Frontal cortex (tissue), 4 donors: Measurements from ENCODE around the gene NCKAP5. TPM values are rescaled to one million over a fixed set of nuclear protein-coding genes. Genes with fewer than 3 reads are reported as not detected.

Source experiments
- DNase-seq, 2 donors: peaks; one replicate each; pipeline ENCODE4 v3.0.0; 2012; ENCODE audit warnings: low spot score in 2 of 2
- FAIRE-seq: peaks from 2 replicates; lab custom pipeline; 2012; peaks lifted over from hg19 to GRCh38; lab: Jason Lieb, UNC
- total RNA-seq: library from RNA; depleted of rRNA; stranded (reverse); fragments of >200 nt; gene quantifications from one replicate; pipeline ENCODE4 v1.2.3, GENCODE V29; 2014
- donor health status: control.
- donor health status: control.
- donor health status: control.

NCKAP5 gene
- total RNA-seq, 1 donor from 2014 or later: 9.0 TPM

DNA sequence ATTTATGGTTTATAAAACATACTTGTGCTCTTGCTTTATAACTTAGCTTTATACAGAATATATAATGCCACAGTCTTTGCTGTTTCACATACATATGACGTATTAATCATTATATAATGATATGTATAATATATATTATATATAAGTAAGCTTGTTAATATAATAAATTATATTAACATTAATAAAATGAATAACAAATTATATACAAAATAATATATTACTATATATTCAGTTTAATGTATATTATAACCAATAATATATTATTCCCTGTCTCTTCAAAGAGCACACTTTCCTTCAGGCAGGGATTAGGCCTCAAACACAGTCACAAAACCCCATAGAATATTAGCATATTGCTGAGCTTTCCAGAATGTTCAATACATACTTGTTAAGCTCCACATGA lies 427.6 kb downstream of the NCKAP5 start:
- FAIRE-seq: peak; percentile 67

DNA sequence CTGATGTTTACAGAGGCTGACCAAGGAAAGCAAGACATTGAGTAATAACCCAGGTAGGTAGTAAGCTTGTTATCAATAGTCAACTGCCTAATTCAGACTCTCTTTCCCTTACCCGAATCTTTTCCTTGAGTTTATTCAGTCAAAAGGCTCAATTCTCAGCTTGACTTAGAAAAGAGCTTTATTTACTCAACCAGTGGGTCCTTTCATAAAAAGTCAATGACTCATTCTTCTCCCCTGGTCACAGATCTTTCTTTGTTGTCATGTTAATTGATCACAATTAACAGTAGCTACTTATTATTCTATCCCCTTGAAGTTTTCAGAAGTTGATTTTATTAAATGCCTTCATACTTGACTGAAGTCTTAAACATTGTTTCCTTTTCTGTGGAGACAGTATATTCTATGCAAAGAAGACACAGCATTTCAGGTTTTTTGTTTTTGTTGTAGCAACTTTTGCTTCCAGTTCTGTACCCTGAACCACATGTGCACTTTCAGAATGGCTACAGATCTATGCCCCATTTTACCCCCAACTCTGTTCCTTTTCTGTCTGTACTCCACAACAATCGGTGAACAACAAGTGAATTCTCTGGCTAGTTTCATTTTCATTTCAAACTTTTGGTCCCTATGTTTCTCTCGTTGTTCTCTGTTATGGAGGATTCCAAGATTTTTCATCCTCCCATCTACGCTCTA lies 428.3 kb downstream of the NCKAP5 start:
- FAIRE-seq: no peak

More for the DNA sequence above, 427.6 kb downstream of the NCKAP5 start:
- no peak for DNase-seq

DNA sequence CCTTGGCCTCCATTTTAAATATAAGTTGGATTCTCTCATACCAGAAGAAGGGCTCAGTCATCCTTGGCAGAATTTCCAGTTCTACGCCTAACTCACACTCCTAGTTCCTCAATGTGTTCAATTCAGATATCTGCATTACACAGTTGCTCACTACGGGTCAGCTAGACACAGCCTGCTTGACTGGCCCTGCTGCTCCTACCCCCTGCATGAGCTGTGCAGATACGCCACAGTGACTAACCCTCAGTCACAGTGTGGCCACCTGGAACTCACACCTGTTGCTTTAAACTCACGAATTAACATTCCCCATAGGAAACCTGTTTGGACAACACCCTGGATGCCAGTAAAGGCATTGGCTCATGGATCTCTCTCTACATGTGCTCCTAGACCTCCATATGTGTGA lies 429.6 kb downstream of the NCKAP5 start:
- DNase-seq (no peak), FAIRE-seq (no peak)

More for the DNA sequence above, 428.3 kb downstream of the NCKAP5 start:
- no peak for DNase-seq

DNA sequence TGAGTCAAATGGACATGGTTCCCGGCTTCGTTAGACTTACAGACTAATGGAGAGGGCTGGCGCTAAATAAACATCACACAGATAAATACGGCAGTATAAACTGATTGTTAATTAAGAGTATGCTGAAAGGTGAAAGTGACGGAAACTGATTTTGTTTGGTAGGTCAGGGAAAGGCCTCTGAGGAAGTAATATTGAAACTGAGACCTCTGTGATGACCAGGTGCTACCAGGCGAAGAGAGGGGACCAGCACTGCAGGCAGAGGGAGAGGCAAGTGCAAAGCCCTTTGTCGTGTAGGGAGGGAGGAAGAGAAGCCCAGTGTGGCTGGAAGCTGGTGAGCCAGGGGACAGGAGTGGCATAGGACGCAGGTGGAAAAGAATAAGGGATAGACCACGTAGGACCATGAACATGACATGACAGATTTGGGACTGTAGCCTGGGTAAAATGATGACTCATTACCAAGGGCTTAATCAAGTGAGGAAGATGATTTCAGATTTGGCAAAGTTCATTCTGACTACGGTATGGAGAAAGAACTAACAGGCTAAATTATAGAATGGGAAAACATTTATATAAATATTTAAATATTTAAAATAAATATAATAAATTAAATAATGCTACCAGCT lies 433.1 kb downstream of the NCKAP5 start:
- FAIRE-seq (no peak), DNase-seq (no peak)

DNA sequence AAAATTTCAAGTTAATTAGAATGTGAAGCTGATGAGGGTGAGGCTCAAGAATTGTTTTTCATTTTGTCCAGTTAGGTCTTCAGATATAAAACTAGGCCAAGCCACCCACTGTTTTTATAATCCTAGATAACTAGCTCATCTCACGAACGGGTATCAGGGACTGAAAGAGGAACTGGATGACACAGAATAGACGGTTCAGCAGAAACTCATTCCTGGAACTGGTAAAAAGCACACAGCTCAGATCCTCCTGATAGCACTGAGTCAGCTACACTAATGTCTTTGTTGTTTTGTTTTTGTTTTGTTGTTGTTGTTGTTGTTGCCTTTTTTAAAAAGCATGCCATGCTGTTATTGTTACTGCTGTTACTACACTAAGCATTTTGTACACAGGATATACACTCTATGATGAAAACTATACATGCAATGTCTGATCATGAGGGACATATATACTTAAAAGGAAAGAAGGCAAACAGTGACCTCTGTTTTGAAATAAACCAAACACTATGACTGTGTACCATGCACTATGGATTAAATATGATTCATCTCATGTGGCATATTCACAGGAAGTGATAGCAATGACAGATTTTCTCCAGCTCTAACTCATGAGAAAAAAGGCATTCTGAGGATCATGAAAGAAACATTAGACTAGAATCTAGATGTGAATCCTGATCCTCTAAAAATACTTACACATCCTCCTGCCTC lies 437.6 kb downstream of the NCKAP5 start:
- DNase-seq (no peak), FAIRE-seq (no peak)

DNA sequence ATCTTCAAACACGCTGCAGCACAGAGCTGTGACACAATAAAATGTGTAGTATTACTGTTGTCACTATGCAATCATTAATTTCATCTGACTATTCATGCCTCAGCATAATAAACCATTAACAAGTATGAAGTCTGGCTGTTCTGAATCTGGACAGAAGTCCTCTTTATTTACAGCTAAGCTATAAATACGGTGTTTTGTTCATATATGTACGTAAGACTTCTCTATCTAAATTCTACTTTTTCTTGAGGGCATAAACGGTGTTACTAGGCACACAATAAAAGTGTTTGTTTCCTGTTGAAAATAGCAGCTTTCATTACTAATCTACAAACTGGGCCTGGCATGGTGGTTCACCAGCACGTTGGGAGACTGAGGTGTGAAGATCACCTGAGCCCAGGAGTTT lies 443.8 kb downstream of the NCKAP5 start:
- FAIRE-seq (no peak), DNase-seq (no peak)

DNA sequence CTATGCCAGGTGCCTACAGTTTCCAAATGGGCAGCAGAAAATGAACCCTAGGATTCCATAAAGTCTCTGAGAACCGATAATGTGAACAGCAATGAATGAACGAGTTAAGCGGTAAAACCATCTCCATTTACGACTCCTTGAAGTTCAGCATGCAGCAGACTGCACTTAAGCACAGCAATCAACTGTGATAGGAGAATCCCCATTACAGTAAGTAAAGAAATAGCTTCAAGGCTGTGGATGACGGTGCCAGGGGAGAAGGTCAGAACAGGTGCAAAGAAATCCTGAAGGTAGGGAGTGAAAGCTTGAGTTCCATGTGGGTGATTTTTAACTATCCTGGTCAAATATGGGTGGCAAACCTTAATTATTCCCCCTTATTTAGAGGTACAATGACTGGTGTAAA lies 444.4 kb downstream of the NCKAP5 start:
- FAIRE-seq (no peak), DNase-seq (no peak)

DNA sequence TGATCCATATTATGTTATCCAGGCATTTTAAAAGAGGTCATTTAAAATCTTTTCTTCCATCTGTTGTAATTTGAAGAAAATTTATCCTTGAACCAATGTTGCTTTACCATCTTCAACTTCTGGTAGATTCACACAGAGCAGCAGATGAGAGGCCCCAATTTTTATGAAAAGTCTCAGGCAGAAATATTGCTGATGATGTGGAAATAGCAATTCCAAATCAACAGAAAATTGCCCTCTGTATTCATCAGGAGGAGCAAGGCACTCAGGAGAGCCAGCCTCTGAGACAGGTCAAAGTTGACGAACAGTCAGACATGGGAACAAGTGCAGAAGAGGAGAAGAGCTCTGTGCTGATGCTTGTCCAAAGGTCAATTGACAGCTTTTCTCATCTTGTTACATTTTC lies 444.9 kb downstream of the NCKAP5 start:
- FAIRE-seq (no peak), DNase-seq (no peak)

DNA sequence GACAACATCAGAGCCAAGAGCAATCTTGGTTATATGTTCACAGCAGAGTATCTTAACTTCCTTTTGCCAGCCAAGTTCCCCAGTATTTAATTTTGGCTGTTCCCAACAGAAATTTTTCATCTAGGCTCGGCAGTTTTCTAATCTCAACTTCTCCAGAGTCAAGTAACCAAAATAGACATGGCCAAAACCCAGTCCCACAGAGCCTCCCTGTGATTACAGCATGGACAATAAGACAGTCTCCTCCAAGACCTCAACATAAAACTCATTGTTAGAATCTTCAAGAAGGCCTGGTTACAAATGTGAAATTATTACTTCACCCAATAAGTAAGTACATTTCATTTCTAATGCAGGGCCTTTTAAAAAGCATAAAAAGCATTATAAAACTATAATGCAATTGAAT lies 445.7 kb downstream of the NCKAP5 start:
- DNase-seq: no peak

DNA sequence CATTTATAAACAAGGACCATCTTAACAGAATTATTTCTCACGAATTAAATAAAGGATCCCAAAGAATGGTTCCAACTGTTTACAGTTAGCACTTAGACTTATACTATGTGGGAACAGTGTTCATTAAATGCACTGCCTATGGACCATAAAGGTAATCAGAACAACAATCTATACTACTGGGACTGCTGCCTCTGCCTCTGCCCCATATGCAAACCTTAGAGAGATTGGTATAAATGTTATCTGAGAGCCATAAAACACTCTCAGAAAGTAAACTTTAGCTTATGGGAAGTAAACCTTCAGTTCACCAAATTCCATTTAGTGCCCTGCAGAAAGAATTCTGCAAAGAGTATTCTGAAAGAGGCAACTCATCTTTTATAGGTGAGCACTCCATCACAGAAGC lies 448.0 kb downstream of the NCKAP5 start:
- no peak for FAIRE-seq
- no peak for DNase-seq

More for the DNA sequence above, 445.7 kb downstream of the NCKAP5 start:
- no peak for FAIRE-seq

DNA sequence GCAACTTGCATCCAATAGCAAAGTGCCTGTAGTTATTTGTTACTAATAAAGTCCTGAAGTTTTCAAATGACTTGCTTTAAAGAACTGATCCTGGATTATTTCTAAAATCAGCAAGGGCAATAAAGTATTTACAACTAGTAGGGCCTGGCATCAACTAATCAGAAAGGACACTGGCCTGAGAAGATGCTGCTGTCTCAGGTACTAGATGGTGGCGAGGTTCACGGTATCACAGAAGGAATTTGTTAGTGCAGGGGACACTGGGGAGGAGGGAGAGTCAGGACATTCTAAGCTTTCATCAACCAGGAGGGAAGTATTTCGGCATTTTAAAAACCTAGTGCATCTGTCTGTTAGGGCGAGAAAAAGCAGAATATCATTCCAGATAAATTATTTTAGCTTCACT lies 458.1 kb downstream of the NCKAP5 start:
- FAIRE-seq (no peak), DNase-seq (no peak)

DNA sequence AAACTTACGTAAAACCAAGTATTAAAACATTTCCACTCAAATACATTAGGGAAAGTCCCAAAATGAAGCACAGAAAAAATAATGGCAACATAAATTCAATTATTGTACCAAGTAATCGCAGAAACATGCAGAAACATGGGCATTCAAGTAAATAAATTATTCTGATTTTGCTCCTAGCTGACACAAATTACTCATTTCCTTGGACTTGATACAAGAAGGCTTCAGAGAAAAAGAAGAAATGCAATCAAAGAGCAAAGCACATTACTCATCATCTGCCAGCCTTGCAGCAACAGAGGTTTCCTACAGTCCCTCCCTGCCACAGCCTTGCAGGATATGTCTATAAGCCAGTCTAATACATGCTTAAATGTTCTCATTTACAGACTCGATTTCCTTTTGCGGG lies 458.5 kb downstream of the NCKAP5 start:
- DNase-seq (no peak), FAIRE-seq (no peak)

DNA sequence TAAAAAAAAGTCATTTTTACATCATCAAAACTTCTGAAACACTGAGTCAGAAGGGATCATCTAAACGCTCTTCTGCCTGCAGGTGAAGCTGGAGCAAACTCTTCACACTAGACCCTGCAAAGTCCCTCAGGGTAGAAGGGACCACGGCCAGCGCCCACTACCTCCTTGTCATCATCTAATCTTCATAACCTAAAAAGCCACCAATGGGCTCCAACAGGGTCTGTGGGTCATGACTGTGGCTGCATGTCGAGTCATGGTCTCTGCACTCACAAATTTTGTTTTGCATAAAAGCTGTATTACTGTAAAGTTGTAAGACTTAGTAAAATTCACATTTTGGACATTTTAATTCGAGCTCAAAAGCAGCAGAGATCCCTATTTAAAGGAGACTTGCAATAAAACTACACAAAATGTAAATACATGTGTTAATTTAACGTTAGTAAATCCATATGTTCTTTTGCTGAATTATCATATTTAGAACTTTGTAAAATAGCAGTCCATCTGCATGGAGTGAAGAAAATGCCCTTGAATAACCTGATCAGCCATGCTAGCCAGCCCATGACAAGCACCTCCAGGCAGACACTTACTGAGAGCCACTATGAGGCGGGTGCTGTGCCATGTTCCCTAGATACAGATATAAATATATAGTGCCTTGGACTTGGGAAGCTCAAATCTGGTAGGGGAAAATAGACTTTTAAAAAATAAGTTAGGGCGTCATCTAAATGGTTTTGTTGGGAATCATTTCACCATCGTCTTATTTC lies 461.0 kb downstream of the NCKAP5 start:
- DNase-seq (no peak), FAIRE-seq (no peak)

DNA sequence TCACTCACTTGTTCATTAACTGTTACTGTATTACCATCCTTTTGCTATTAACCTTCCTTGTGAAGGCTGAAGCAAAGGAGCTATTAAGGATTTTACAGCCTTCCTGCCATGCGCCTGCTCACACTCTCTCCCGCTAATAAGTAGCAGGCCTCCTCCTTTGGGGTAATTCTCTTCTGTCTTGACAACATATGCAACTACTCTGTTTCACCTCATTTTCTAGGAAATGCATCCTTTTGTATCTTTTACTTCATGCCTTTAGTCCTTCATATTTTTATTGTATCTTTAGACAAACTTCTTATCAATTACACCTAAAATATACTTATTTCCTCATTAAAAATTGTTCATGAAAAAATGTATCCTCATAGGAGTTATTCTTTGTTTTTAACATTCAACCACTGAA lies 463.4 kb downstream of the NCKAP5 start:
- FAIRE-seq (no peak), DNase-seq (no peak)

DNA sequence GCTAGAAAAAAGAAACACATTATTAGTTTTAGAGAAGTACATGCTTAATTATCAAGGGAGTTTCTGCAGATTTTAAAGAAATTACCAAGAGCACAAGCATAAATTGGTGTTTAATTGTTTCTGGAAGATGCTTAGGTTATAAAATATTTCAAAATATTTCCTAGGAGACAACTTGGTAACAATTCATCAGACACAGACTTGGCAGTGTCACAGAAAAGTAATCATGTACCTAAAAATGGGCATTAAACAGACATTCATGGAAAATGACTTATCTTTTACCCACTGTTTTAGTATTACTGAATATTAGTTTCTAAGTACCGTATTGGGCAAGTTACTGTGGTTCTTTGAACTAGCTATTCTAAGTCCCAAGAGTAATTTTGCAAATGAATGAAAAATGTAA lies 469.5 kb downstream of the NCKAP5 start:
- FAIRE-seq: no peak
- no peak for DNase-seq

DNA sequence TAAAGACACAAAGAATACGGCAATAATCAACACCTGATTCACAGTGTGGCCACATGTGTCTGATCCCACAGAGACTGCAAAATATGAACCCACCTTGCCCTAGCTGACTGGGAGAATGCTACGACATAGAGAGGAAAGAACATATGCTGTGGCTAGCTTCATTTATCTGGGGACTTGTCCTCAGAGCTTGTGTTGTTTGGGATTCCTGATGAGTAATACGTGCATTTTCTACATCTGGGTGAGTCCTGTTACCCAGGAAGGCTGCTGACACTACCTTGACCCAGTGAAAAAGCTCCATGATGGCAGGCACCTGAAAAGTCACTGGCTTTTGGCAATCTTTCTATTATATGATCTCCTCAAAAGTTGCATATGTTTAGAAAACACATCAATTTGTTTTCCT lies 470.6 kb downstream of the NCKAP5 start:
- DNase-seq (no peak), FAIRE-seq (no peak)

DNA sequence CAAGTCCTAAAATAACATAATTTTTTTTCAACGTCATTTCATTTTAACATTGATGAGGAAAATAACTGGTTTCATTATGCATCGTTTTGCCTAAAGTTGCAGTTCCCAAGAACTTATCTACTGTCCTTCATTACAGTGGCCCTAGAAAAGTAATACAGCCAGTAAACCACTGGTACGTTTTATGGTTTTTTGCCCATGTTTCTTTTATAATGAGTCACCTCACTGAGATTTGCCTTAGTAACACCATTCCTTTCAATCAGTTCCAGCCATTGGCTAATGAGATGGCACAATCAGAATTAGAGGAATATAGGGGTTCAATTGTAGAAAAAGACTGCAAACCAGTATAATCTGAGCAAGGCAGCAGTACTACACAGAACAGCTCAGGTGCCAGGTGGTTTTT lies 475.7 kb downstream of the NCKAP5 start:
- DNase-seq: no peak
- no peak for FAIRE-seq

DNA sequence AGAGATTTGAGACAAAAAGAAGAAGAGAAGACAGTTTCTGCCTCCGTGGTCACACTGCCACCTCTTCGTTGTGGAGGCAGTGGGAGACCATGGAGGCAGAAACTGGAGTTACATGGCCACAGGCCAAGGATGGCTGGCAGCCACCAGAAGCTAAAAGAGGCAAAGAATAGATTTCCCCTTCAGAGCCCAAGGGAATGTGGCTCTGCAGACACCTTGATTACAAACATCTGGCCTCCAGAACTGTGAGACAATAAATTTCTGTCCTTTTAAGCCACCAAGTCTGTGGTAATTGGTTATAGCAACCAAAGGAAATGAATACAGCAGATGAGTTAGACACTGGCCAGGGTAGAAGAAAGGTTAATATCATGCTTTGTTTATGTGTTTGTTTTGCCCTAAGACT lies 477.9 kb downstream of the NCKAP5 start:
- DNase-seq (no peak), FAIRE-seq (no peak)

DNA sequence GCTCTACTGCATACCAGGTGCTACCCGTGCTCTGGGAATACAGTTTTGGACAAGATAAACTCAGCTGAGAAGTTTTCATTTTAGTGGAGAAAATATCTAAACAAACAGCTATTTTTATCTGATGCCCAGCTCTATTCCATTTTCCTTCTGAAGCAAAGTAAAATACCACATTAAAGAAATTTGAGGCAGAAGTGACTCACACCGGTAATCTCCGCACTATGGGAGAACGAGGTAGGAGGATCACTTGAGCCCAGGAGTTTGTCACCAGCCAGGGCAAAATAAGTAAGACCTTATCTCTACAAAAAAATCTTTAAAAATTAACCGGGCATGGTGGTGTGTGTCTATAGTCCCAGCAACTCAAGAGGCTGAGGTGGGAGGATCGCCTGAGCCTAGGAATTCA lies 482.1 kb downstream of the NCKAP5 start:
- FAIRE-seq: no peak
- DNase-seq: no peak

DNA sequence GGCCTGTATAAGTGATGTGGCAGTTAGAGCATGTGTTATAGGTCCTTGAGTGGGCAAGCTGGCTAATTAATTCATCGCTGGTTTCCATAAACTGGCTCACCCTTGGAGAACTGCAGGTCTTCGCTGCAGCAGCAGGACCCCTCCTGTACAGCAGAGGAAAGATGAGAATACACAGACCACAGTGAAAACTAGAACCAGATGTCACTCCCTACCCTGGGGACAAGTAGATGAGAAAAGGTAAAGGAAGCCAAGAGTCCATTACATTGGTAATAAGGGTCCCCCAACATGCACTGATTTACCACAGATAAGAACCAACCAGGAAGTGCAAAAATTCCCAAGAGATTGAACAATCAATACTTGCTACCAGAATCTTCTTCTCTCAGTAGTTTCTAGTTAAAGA lies 482.6 kb downstream of the NCKAP5 start:
- no peak for DNase-seq
- no peak for FAIRE-seq

DNA sequence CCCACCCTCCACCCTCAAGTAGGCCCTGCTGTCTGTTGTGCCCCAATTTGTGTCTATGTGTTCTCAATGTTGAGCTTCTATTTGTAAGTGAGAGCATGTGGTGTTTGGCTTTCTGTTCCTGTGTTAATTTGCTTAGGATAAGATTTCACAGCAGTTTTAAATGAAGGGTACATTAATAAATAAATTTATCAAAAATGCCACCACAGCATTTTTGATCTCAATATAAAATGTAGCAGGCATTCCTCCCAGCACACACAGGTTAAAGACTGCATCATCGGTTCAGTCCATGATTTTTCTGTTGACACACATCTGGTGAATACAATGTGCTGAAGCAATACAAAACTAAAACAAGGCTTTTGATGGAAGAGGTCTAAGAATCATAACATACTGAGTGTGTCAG lies 486.2 kb downstream of the NCKAP5 start:
- FAIRE-seq: no peak
- DNase-seq: no peak
